GM12873 (cell line): Measurements from ENCODE around the gene EPHB6.

ENCODE experiments used
- CTCF ChIP-seq: IDR thresholded peaks from 2 replicates; pipeline ENCODE4 v1.5.1; 2012; ENCODE audit warnings: low read depth, mild to moderate bottlenecking, moderate library complexity, low read length, control low read depth; ENCODE audit not compliant: insufficient read depth; ENCODE audit errors: missing control alignments

EPHB6 gene

GRCh38 chr7:142817506-142817905 lies 37.4 kb upstream of the EPHB6 start:
- no peak for TF ChIP-seq CTCF

- TF ChIP-seq CTCF = no peak
Measured at GRCh38 chr7:142819530-142819929, 35.3 kb upstream of the EPHB6 start.

- TF ChIP-seq CTCF = no peak
Measured at GRCh38 chr7:142822714-142823113, 32.2 kb upstream of the EPHB6 start.

GRCh38 chr7:142827951-142828500 lies 26.9 kb upstream of the EPHB6 start:
- TF ChIP-seq CTCF = no peak

- TF ChIP-seq CTCF = no peak
Measured at GRCh38 chr7:142832417-142832816, 22.5 kb upstream of the EPHB6 start.

- TF ChIP-seq CTCF = no peak
Measured at GRCh38 chr7:142833174-142834048, 21.5 kb upstream of the EPHB6 start.

- TF ChIP-seq CTCF = no peak
Measured at GRCh38 chr7:142835487-142835886, 19.4 kb upstream of the EPHB6 start.
